HCT116 (cell line): ENCODE data around the gene AKNAD1. TPM values are rescaled to one million over a fixed set of nuclear protein-coding genes. Genes with fewer than 3 reads are reported as not detected.

Source experiments
- ATAC-seq: fragments of 200-7000 bp; cut with Tn5 transposase; 2 replicates; pipeline ENCODE4 v1.9.1; 2020; ENCODE audit warnings: mild to moderate bottlenecking, moderate library complexity
- BruUV-seq: library from RNA; stranded (reverse); fragments of 400-500 nt; replicated peaks from 2 replicates; lab custom pipeline; 2021; lab: Mats Ljungman, UMichigan
- CTCF ChIA-PET: fragments of 300-600 bp; sonication (Branson Sonifier 250); formaldehyde crosslinking; loops from one replicate; lab custom pipeline; 2021; ENCODE audit warnings: antibody characterized with exemption; lab: Charles Lee
- POLR2A ChIA-PET: fragments of 300-600, 350-600 bp; sonication (Branson Sonifier 250); formaldehyde crosslinking; loops from one replicate; lab custom pipeline; 2021; ENCODE audit warnings: antibody characterized with exemption; lab: Charles Lee
- RAD21 ChIA-PET, 2 experiments: fragments of 300-600 bp; sonication (Branson Sonifier 250); formaldehyde crosslinking; loops; one replicate each; lab custom pipeline; 2023; ENCODE audit warnings: low total read pairs in 2 of 2; ENCODE audit not compliant: uncharacterized antibody in 2 of 2, unreplicated experiment in 2 of 2, low non-redundant PET in 1 of 2; lab: Charles Lee
- DNase-seq: peaks from one replicate; pipeline ENCODE4 v3.0.0-alpha.2; 2010; ENCODE audit warnings: low read depth, low spot score
- H2AFZ ChIP-seq: fragments of 200-600 bp; shearing (Covaris generic), sonication (generic); 2 replicates; pipeline ENCODE4 v1.6.1; 2017; ENCODE audit warnings: low read depth, mixed run types, mixed read lengths, antibody characterized with exemption, low read length; ENCODE audit not compliant: poor library complexity, severe bottlenecking
- H3K27ac ChIP-seq: 2 replicates; pipeline ENCODE4 v1.5.1; 2012; ENCODE audit warnings: low read depth, low read length
- H3K27me3 ChIP-seq: fragments of 200-600 bp; sonication (generic); 2 replicates; pipeline ENCODE4 v1.6.1; 2016; ENCODE audit warnings: mixed run types, low read length, mixed read lengths; ENCODE audit not compliant: insufficient read depth
- H3K36me3 ChIP-seq, 2 experiments: fragments of 200-500 bp in 1 of 2; fragments of 200-600 bp in 1 of 2; sonication (Bioruptor generic) in 1 of 2; sonication (generic) in 1 of 2; 2 replicates each; pipeline versions ENCODE4 v1.5.1 to v1.6.1; 2014 to 2016; ENCODE audit warnings: low read length in 2 of 2, inconsistent platforms in 1 of 2, mixed read lengths in 1 of 2, mixed run types in 1 of 2; ENCODE audit not compliant: insufficient read depth in 2 of 2, control insufficient read depth in 1 of 2
- H3K4me1 ChIP-seq, 2 experiments: fragments of 200-600 bp in 1 of 2; sonication (generic) in 1 of 2; 2 replicates each; pipeline versions ENCODE4 v1.5.1 to v1.6.1; 2012 to 2017; ENCODE audit warnings: low read length in 2 of 2, inconsistent platforms in 1 of 2, mild to moderate bottlenecking in 1 of 2, mixed read lengths in 1 of 2, mixed run types in 1 of 2, moderate library complexity in 1 of 2; ENCODE audit not compliant: insufficient read depth in 2 of 2, control insufficient read depth in 1 of 2
- H3K4me2 ChIP-seq: fragments of 200-600 bp; sonication (generic); 2 replicates; pipeline ENCODE4 v1.6.1; 2017; ENCODE audit warnings: mixed run types, low read length, mixed read lengths
- H3K4me3 ChIP-seq, 2 experiments: fragments of 200-600 bp in 1 of 2; sonication (generic) in 1 of 2; replicated peaks in 1 of 2; 2 replicates each; pipeline ENCODE4 v1.5.1; 2011 to 2016; ENCODE audit warnings: low read length in 2 of 2, control low read depth in 1 of 2, low read depth in 1 of 2, mild to moderate bottlenecking in 1 of 2, mixed read lengths in 1 of 2, mixed run types in 1 of 2
- H3K79me2 ChIP-seq: fragments of 200-600 bp; sonication (generic); 2 replicates; pipeline ENCODE4 v1.6.1; 2017; ENCODE audit warnings: mild to moderate bottlenecking, mixed run types, low read length, moderate library complexity, mixed read lengths; ENCODE audit not compliant: insufficient read depth
- H3K9ac ChIP-seq: fragments of 200-600 bp; sonication (generic); 2 replicates; pipeline ENCODE4 v1.6.1; 2016; ENCODE audit warnings: low read length, mixed read lengths
- H3K9me2 ChIP-seq: fragments of 200-600 bp; sonication (generic), shearing (Covaris generic); 2 replicates; pipeline ENCODE4 v1.6.1; 2017; ENCODE audit warnings: mixed run types, mild to moderate bottlenecking, moderate library complexity; ENCODE audit not compliant: insufficient read depth
- H3K9me3 ChIP-seq, 2 experiments: fragments of 200-500 bp in 1 of 2; fragments of 200-600 bp in 1 of 2; sonication (Bioruptor generic) in 1 of 2; sonication (generic) in 1 of 2; 2 replicates each; pipeline ENCODE4 v1.6.1; 2014 to 2017; ENCODE audit warnings: low read length in 2 of 2, mixed read lengths in 2 of 2, inconsistent platforms in 1 of 2, low read depth in 1 of 2, mild to moderate bottlenecking in 1 of 2, mixed run types in 1 of 2, moderate library complexity in 1 of 2; ENCODE audit not compliant: control insufficient read depth in 1 of 2, insufficient read depth in 1 of 2
- H4K20me1 ChIP-seq: fragments of 200-600 bp; sonication (generic), shearing (Covaris generic); 2 replicates; pipeline ENCODE4 v1.6.1; 2017; ENCODE audit warnings: mixed run types, mild to moderate bottlenecking, moderate library complexity; ENCODE audit not compliant: insufficient read depth
- CBX3 ChIP-seq: IDR thresholded peaks from 2 replicates; pipeline ENCODE4 v1.6.1; 2012; ENCODE audit warnings: low read depth
- CEBPB ChIP-seq: IDR thresholded peaks from 2 replicates; pipeline ENCODE4 v1.6.1; 2012; ENCODE audit warnings: low read depth
- CTCF ChIP-seq, 3 experiments: fragments of 200-600 bp in 1 of 3; sonication (generic) in 1 of 3; IDR thresholded peaks in 2 of 3; conservative IDR thresholded peaks in 1 of 3; 2 replicates each; pipeline ENCODE4 v1.5.1; 2012 to 2017; ENCODE audit warnings: low read depth in 2 of 3, low read length in 2 of 3, antibody characterized with exemption in 1 of 3, borderline replicate concordance in 1 of 3, control low read depth in 1 of 3, mild to moderate bottlenecking in 1 of 3, mixed read lengths in 1 of 3, mixed run types in 1 of 3, moderate library complexity in 1 of 3; ENCODE audit not compliant: insufficient read depth in 1 of 3
- EGR1 ChIP-seq: IDR thresholded peaks from 2 replicates; pipeline ENCODE4 v1.6.1; 2012; ENCODE audit warnings: low read depth
- ELF1 ChIP-seq: IDR thresholded peaks from 2 replicates; pipeline ENCODE4 v1.6.1; 2012; ENCODE audit warnings: low read depth, borderline replicate concordance
- EZH2phosphoT487 ChIP-seq: fragments of 200-600 bp; IDR thresholded peaks from 2 replicates; pipeline ENCODE4 v1.6.1; 2018; ENCODE audit warnings: antibody characterized with exemption, borderline replicate concordance
- FOSL1 ChIP-seq: IDR thresholded peaks from 2 replicates; pipeline ENCODE4 v1.6.1; 2012; ENCODE audit warnings: low read depth
- RAD21 ChIP-seq: IDR thresholded peaks from 2 replicates; pipeline ENCODE4 v1.6.1; 2012; ENCODE audit warnings: low read depth, mild to moderate bottlenecking
- SIN3A ChIP-seq: IDR thresholded peaks from 2 replicates; pipeline ENCODE4 v1.6.1; 2012; ENCODE audit warnings: low read depth
- SP1 ChIP-seq: IDR thresholded peaks from 2 replicates; pipeline ENCODE4 v1.6.1; 2012; ENCODE audit warnings: low read depth
- SRF ChIP-seq: IDR thresholded peaks from 2 replicates; pipeline ENCODE4 v1.6.1; 2012; ENCODE audit warnings: low read depth
- YY1 ChIP-seq: IDR thresholded peaks from 2 replicates; pipeline ENCODE4 v1.6.1; 2011; ENCODE audit warnings: low read length, low read depth, moderate library complexity, mild to moderate bottlenecking; ENCODE audit not compliant: insufficient replicate concordance; ENCODE audit errors: extremely low read depth
- ZFX ChIP-seq: fragments of 450-650 bp; IDR thresholded peaks from 2 replicates; pipeline ENCODE4 v1.6.1; 2017
- ZNF274 ChIP-seq: fragments of 200-500 bp; sonication (Bioruptor generic); IDR thresholded peaks from 2 replicates; pipeline ENCODE4 v1.6.1; 2014; ENCODE audit warnings: mild to moderate bottlenecking, low read depth, low read length, inconsistent platforms
- intact Hi-C: fragments of 100-400 bp; cut with micrococcal nuclease; formaldehyde crosslinking; loops from 2 replicates; pipeline ENCODE4 v1.10.0; 2022
- total RNA-seq: library from RNA; stranded (reverse); gene quantifications from one replicate; pipeline ENCODE4 v1.2.1, GENCODE V29; 2021; ENCODE audit not compliant: unreplicated experiment
- TF ChIP-seq, protein P1 (sequence below): IDR thresholded peaks from 2 replicates; pipeline ENCODE4 v1.6.1; 2012

The AKNAD1 gene
- total RNA-seq, 1 experiment from 2014 or later, result 0.15 TPM

DNA sequence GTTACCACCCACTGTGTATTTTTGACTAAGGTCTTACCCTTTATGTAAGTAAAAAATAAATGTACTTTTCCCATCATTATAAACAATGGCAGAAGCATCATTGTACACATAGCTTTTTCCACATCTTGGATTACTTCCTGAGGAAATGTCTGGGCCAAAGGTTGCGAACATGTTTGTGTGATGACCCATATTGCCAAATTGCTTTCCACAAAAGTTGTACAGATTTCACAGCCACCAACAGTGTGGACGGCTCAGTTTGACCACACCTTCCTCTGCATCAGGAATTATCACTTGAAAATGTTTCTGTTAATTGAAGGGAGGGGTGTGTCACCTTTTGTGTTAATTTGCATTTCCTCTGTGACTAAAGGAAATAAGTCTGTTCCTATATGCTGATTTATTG, 25.7 kb downstream of the AKNAD1 start:
- ChIA-PET CTCF (interaction anchor here (0.6 to 5.8 kb wide), 2 partner anchors 9 to 66 kb away, joined by 5 to 93 read pairs; no protein-coding TSS in a partner anchor), RAD21 (interaction anchor here in 1 of 2 experiments (0.7 kb wide), 1 partner anchor 60 kb away, joined by 3 read pairs; no protein-coding TSS in a partner anchor), POLR2A (no interaction called here)
- no peaks in the 10 kb centered on the region for H3K36me3 ChIP-seq
- intact Hi-C loops, result no loop called here
- no TSS peak for BruUV-seq
- ATAC-seq, result no peak
- TF ChIP-seq ZNF274 (no peak), CBX3 (no peak), CEBPB (no peak), ELF1 (no peak), ZFX (no peak), FOSL1 (no peak), CTCF (IDR thresholded peaks at IDR 0.05 in 2 of 3, conservative IDR thresholded peaks at IDR 0.05 in 1 of 3; ENCODE audit: borderline replicate concordance in 1 of 3, insufficient read depth in 1 of 3, low read depth in 2 of 3, low read length in 2 of 3) (no peak), YY1 (no peak), SP1 (no peak), RAD21 (no peak), SRF (no peak), EGR1 (no peak), SIN3A (no peak), EZH2phosphoT487 (no peak)
- TF ChIP-seq, protein P1, sequence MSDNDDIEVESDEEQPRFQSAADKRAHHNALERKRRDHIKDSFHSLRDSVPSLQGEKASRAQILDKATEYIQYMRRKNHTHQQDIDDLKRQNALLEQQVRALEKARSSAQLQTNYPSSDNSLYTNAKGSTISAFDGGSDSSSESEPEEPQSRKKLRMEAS, result no peak
- peak overlapping the region; percentile 59; the same call in 1 of the 2 replicates for H3K27ac ChIP-seq
- no peaks in the 10 kb centered on the region for H3K9me2 ChIP-seq
- H3K9ac ChIP-seq, result peak overlapping the region; percentile 49; the same call in 1 of the 2 replicates
- H3K4me3 ChIP-seq, result peak overlapping the region in 1 of 2 experiments; percentile 54; a peak in 2 of 4 replicates
- H3K27me3 ChIP-seq, result no peaks in the 10 kb centered on the region
- no peaks in the 10 kb centered on the region for H4K20me1 ChIP-seq
- peak overlapping the region; percentile 91 for H2AFZ ChIP-seq
- H3K79me2 ChIP-seq, result no peaks in the 10 kb centered on the region
- no peak for DNase-seq
- peaks cover 20 to 45% of the 10 kb centered on the region in 2 experiments for H3K4me1 ChIP-seq
- H3K9me3 ChIP-seq, result no peaks in the 10 kb centered on the region
- peak overlapping the region; percentile 85 for H3K4me2 ChIP-seq
